GM18526 (cell line): ENCODE measurements around the gene CMIP.
A peak's percentile ranks its signal among the peaks of the same experiment; 100 is the strongest.

Experiments
- POLR2A ChIP-seq: IDR thresholded peaks from 3 replicates; pipeline ENCODE4 v1.6.1; 2011; ENCODE audit not compliant: insufficient read length; ENCODE audit errors: extremely low read depth

CMIP gene

DNA sequence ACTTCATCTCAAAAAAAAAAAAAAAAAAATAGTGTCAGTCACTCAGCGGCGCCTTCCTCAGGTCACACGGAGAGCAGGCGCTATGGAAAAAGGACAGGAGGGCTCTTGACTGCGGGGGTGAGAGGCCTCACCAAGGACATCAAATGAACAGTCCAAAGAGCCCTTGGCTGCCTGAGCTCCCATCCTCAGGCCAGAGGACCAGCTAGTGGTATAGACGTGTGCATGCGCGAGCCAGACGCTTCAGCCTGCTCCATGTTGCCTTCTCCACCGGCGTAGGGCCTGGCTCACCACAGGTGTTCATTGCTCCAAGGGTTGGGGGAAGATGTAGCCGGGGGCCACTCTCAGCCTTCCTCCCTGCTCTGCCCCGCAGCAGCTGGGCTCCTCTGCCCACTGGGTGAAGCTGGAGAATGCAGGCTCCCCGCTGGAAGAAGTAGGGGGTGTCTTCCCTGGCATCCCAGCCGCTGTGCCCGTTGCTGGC is 268.7 kb downstream of the CMIP start:
- no peak for TF ChIP-seq POLR2A

GRCh38 chr16:81713796-81714195 is 269.2 kb downstream of the CMIP start:
- no peak for TF ChIP-seq POLR2A

- no peak for TF ChIP-seq POLR2A
These were observed 270.0 kb downstream of the CMIP start for GRCh38 chr16:81714583-81714982.

- peak; percentile 14 for TF ChIP-seq POLR2A
These were observed 271.0 kb downstream of the CMIP start for GRCh38 chr16:81715358-81716196.

- no peak for TF ChIP-seq POLR2A
These were observed 272.0 kb downstream of the CMIP start for GRCh38 chr16:81716478-81717225.

DNA sequence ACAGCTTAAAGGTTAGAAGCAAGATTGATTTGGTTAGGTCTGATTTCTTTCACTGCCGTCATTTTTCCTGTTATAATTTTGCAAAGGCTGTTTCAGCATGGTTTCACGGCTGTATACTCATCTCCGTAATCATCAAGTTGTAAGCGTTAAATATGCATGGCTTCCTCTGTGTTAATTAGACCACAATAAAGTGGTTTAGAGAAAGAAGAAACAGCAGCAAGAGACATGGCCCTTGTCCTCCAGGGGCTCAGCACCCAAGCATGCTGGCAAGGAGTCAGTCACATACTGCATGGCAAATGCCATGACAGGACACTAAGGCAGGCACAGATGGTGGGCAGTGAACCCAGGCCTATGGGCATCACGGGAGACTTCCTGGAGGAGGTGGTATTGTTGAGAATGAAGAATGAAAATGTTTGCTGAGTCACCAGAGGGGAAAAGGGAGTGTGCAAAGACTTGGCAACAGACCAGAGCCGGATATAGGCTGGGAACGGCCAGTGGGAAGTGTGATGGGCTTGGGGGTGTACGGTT is 273.1 kb downstream of the CMIP start:
- no peak for TF ChIP-seq POLR2A

GRCh38 chr16:81718637-81719036 is 274.0 kb downstream of the CMIP start:
- no peak for TF ChIP-seq POLR2A

DNA sequence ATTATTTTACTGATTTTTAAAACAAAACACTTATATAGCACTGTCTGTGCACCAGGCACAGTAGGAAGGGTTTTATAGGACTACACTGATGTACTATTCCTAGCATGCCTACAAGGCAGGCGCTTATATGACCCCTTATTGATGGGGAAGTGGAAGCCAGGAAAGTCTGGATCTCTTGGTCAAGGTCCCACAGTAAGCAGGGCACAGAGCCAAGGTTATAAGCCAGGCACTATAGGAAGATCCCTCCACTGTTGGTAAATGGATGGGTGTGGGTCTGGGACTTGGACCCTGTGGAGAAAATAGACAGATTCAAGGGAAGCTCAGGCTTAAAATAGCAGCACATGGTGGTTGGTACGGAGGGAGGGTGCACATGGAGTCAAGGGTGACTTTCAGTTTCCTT is 275.4 kb downstream of the CMIP start:
- no peak for TF ChIP-seq POLR2A

GRCh38 chr16:81720973-81721906 is 276.6 kb downstream of the CMIP start:
- no peak for TF ChIP-seq POLR2A

GRCh38 chr16:81723098-81723723 is 278.6 kb downstream of the CMIP start:
- no peak for TF ChIP-seq POLR2A

GRCh38 chr16:81728435-81728834 is 283.8 kb downstream of the CMIP start:
- TF ChIP-seq POLR2A = no peak

DNA sequence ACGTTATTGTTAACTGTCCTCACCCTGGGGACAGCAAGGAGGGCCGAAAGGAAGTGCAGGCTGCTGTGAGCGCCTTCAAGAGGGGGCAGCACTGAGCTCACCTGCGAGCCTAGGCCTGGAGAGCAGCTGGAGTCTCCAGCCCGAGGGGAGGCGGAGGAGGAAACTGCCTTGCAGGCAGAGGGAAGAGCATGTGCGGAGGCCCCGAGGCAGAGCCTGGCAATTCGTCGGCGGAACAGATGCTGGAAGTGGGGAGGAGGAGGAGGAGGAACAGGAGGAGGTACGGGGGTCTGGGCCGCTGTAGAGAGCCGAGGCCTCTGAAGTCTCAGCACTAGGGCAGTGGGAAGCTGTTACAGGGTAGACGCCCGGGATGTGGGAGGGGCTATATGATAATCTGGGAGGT is 284.8 kb downstream of the CMIP start:
- no peak for TF ChIP-seq POLR2A

GRCh38 chr16:81730090-81731051 is 285.8 kb downstream of the CMIP start:
- TF ChIP-seq POLR2A = no peak
